K562 (cell line): ENCODE results near the gene PLA2G4D. TPM values are rescaled to one million over a fixed set of nuclear protein-coding genes. Genes with fewer than 3 reads are reported as not detected.

ENCODE experiments used
- MLLT1 ChIP-seq, 2 experiments: fragments of 450-650 bp; IDR thresholded peaks; 2 replicates each; pipeline ENCODE4 v1.6.1; 2016
- NRF1 ChIP-seq, 2 experiments: fragments of 450-650 bp; IDR thresholded peaks in 1 of 2; conservative IDR thresholded peaks in 1 of 2; 2 replicates each; pipeline ENCODE4 v1.6.1; 2014; ENCODE audit warnings: mild to moderate bottlenecking in 2 of 2
- POLR2H ChIP-seq: IDR thresholded peaks from 2 replicates; pipeline ENCODE4 v1.6.1; 2016; ENCODE audit warnings: missing genetic modification characterization, low read depth, mild to moderate bottlenecking, control low read depth, missing compliant biosample characterization, moderate library complexity
- TEAD4 ChIP-seq, 2 experiments: sonication (generic) in 1 of 2; formaldehyde crosslinking in 1 of 2; IDR thresholded peaks; 2 replicates each; pipeline versions ENCODE4 v1.6.1 to v1.8.0; 2012 to 2022; ENCODE audit warnings: borderline replicate concordance in 1 of 2, inconsistent platforms in 1 of 2, low read length in 1 of 2, mild to moderate bottlenecking in 1 of 2, missing genetic modification reagents in 1 of 2
- YBX1 ChIP-seq: fragments of 450-650 bp; IDR thresholded peaks from 2 replicates; pipeline ENCODE4 v1.7.1; 2016; ENCODE audit warnings: mild to moderate bottlenecking
- ZNF311 ChIP-seq: fragments of 250-450 bp; sonication (Bioruptor Pico); IDR thresholded peaks from 2 replicates; pipeline ENCODE4 v1.4.0; 2020; ENCODE audit warnings: mild to moderate bottlenecking, moderate library complexity
- ZNF318 ChIP-seq, 2 experiments: fragments of 450-650 bp; IDR thresholded peaks; 2 replicates each; pipeline ENCODE4 v1.6.1; 2016; ENCODE audit warnings: mild to moderate bottlenecking in 2 of 2, borderline replicate concordance in 1 of 2, low read depth in 1 of 2, moderate library complexity in 1 of 2
- ZNF561 ChIP-seq: fragments of 450-650 bp; formaldehyde crosslinking; conservative IDR thresholded peaks from 2 replicates; pipeline ENCODE4 v1.4.0; 2020; ENCODE audit warnings: mild to moderate bottlenecking, moderate library complexity
- ZNF699 ChIP-seq: fragments of 250-450 bp; sonication (Bioruptor Pico); IDR thresholded peaks from 2 replicates; pipeline ENCODE4 v1.8.0; 2021; ENCODE audit warnings: mild to moderate bottlenecking, moderate library complexity; ENCODE audit not compliant: insufficient replicate concordance
- polyA plus RNA-seq, 8 experiments: library from polyadenylated mRNA; depleted of rRNA in 4 of 8; stranded (reverse) in 5 of 8; unstranded in 3 of 8; fragments of >200 nt; fragmentation: Nextera tagmentation in 2 of 8; fragmentation: Illumina TruSeq in 1 of 8; extraction: Ambion mirVana in 2 of 8; extraction: Trizol in 1 of 8; gene quantifications; 2 replicates each; pipeline versions ENCODE4 v1.2.1 to v1.2.3, GENCODE V29; 2011 to 2014; ENCODE audit warnings: inconsistent platforms in 1 of 8, missing spikeins in 1 of 8
- total RNA-seq, 7 experiments: library from RNA; depleted of rRNA in 6 of 7; stranded (reverse); fragments of >200 nt in 6 of 7; fragmentation: Illumina TruSeq in 2 of 7; extraction: Trizol in 2 of 7; gene quantifications; 2 replicates each; pipeline versions ENCODE4 v1.2.1 to v1.2.3, GENCODE V29; 2011 to 2021; ENCODE audit warnings: low replicate concordance in 1 of 7

The PLA2G4D gene
- total and polyA plus RNA-seq, 9 of the 15 experiments (the other 6 are each of a cell fraction or from before 2014, with no cell fraction given): 0.04 TPM; not detected in 8

- TF ChIP-seq ZNF318 (IDR thresholded peaks at IDR 0.05; ENCODE audit: borderline replicate concordance in 1 of 2, low read depth in 1 of 2) (no peak), MLLT1 (IDR thresholded peaks at IDR 0.05) (no peak), NRF1 (conservative IDR thresholded peaks at IDR 0.05 in 1 of 2, IDR thresholded peaks at IDR 0.05 in 1 of 2) (no peak), TEAD4 (IDR thresholded peaks at IDR 0.05; ENCODE audit: low read length) (no peak), TEAD4 (CRISPR knock-in tag; IDR thresholded peaks at IDR 0.05; ENCODE audit: borderline replicate concordance) (no peak), ZNF699 (CRISPR knock-in tag) (no peak), ZNF561 (CRISPR knock-in tag) (no peak), ZNF311 (no peak), POLR2H (tag) (no peak), YBX1 (no peak)
These were observed 46.1 kb downstream of the PLA2G4D start (continued) for GRCh38 chr15:42048080-42048820.
